Stimulated activated CD4-positive, alpha-beta T cell treated with anti-CD3 and anti-CD28 coated beads, Interleukin-4, amount 100 ng/mL, for 1 hour (primary cell): ENCODE measurements around the gene CCDC71.

Experiments
- DNase-seq: peaks from one replicate; pipeline ENCODE4 v3.0.0-alpha.2; 2020

The CCDC71 gene

GRCh38 chr3:49124991-49125670 lies 41.0 kb downstream of the CCDC71 start:
- DNase-seq: no peak

DNA sequence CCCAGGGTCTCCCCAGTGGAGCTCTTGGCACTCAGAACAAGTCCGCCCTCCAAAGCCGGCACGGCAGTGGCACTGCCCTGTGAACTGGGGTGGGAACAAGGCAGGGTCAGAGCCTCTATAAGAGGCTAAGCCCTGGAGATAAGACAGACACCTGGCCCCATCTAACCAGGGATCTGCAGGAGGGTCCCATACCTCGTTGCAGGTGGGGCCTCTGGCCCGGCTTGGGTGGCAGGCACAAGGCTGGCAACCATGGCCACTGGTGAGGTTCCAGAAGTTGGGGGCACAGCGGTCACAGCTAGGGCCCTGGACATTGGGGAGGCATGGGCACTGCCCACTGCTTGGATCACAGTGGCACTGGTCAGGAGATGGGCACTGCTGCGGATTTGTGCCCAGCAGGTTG lies 41.9 kb downstream of the CCDC71 start:
- no peak for DNase-seq

GRCh38 chr3:49123687-49124086 lies 42.4 kb downstream of the CCDC71 start:
- DNase-seq: no peak

DNA sequence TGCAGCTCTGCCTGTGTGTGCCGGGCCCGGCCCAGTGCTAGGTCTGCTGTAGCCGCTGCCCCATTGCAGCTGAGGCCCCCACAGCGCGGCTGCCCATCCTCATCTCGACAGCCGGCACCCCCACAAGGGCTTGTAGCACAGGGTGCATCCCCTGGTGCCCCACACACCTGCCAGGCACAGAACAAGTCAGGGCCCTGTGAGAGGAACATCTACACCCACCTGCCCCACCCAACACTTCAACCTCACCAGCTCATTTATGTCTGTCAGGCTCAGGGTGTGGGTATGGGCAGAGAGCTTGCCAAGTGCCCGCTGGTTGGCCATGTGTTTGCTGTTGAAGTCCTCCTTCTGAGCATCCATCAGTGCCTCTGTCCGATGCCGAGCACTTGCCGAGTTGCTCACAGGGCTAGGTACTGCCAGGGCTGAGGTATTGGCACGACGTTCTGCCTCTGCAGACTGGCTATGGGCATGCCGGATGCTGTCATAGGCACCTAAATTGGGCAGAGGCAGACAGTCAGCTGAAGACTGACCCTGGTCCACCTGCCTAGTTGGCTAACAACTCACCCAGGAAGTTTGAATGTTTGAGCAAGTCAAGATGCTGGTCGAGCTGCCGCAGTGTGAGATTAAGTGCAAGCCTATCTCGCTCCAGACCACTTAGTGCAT lies 43.1 kb downstream of the CCDC71 start:
- no peak for DNase-seq

DNA sequence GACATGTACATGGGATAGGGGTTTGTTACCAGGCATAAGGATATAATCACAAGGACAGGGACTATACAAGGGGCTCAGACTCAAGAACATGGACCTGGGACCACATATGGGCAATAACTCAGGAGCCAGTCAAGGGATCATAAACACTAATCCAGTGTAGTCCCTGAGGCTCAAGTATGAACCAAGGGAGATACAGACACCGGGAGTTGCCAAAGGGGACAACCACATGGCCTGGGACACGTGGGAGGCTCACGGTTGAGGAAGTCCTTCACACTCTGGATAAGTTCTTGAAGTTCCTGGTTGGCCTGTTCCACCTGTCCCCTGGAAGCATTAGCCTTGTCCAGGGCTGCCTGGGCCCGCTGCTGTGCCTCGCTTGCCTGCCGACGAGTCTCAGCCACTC lies 43.7 kb downstream of the CCDC71 start:
- no peak for DNase-seq

- DNase-seq: no peak
Observed at GRCh38 chr3:49122022-49122421, 44.1 kb downstream of the CCDC71 start.

- DNase-seq: no peak
Observed at GRCh38 chr3:49121132-49121736, 44.9 kb downstream of the CCDC71 start.

DNA sequence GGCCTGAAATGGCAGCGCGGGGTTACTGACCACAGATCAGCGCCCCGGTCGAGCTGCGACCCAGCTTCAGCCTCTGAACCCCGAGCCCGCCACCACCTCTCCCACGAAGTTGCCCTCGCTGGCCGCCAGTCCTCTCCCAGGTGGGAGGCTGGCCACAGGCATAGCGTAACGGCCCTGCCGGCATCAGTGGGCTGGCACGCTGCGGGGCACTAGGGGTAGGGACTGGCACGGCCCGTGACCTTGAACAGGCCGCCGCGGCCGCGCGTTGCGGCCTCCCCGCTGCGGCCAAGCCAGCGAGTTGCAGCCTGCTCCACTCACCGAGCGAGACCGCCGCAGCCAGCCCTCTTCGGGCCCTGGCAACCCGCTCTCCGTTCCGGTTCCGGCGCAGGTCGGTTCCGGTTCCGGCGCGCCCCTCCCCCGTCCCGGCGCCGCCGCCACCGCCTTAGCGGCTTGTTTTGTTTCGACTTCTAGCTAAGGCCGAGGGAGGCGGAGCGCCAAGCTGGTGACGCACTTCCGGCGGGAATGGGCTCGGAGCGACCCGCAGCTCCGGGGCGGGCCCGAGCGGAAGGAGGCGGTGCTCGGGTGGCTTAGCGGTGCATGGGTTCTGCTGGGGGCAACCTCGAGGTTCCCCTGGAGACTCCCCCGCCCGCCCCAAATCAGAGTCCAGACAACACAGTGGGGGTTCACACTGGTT lies 45.5 kb downstream of the CCDC71 start, which contains the start of gene USP19:
Gene USP19, minus strand, starts transcription at position 386 of the 694 bp plus-strand sequence. CDS start 1,678 bp downstream, outside the sequence.
- DNase-seq: peak; percentile 94

GRCh38 chr3:49120096-49120437 lies 46.1 kb downstream of the CCDC71 start:
- no peak for DNase-seq

GRCh38 chr3:49119439-49119838 lies 46.7 kb downstream of the CCDC71 start:
- no peak for DNase-seq

DNA sequence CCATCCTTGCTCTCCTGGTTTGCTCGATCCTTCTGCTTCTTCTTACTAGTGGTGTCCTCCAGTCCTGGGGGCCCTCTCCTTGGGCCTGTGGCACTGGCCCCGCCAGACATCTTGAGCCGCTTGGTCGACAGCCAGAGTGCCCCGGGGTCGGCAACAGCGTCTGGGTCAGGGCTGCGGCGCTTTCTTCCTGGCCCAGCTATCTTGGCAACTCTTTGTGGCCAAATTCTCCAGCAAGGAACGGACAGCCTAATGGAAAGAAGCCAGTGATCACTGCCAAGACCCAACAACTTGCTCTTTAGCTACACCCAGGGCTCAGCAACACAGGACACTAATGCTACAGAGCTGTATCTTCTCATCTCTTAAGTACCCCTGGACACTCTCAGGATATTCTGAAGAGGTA lies 47.1 kb downstream of the CCDC71 start:
- DNase-seq: no peak
